Smooth muscle cell of trachea (primary cell): Measurements from ENCODE around the gene DNAJC16. TPM values are rescaled to one million over a fixed set of nuclear protein-coding genes. Genes with fewer than 3 reads are reported as not detected.

Experiments
- total RNA-seq: library from RNA; depleted of rRNA; stranded (reverse); fragments of >200 nt; gene quantifications from 2 replicates; pipeline ENCODE4 v1.2.1, GENCODE V29; 2014

DNAJC16 gene
- total RNA-seq: 12.9 and 19.7 TPM in 2 replicates

DNA sequence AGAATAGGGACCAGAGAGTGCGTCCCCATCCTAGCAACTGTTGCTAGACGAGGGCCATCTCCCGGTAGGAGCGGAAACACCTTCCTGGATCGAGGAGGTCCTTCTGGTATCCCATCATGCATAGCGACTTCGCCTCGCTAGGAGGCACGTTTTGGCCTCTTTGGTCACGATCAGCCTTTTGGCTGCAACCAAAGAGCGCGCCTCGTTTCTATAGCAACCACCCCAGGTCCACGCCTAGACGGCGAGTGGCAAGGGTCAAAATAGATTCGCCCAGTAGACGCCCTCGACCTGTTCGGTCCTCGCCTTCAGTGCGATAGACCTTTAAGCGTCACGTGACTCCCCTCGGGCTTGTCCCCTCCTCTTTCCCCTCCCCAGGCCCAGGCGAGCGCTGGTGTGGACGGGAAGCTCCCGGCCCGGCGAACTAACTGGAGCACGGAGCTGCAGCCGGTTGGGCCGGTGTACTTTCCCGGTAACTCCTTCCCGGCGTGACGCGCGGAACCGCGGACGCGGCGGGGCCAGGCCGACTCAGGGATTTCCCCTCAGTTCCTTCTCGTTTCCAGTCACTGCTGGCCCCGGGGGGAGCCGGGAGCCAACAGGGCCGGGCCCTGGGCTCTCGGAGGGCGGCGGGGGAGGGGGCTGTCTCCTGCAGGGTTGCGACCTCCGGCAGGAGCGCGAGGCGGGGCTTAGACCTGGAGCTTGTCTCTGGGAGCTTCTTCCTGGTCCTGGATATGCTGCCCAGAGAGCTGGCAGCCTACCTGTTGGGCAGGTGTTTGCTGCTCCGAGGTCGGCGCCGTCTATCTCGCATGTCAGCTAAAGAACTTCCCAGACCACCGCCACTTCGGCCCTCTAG, at the start of gene DNAJC16:
Gene DNAJC16 (plus strand): TSS at position 359 of the 850 bp plus-strand sequence. CDS start 2,258 bp downstream, outside the sequence.

DNA sequence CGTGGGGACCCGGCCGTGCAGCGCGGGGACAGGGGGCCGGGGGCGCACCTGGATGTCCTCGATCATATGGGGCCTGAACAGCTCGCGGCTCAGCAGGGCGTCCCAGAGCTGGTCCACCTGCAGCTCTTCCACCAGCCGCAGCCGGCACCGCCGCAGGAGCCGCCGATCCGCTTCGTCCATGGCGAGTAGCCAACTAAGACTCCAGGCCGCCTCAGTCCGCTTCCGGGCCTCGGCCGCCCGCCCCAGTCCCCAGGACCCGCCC, 2.7 kb upstream of the DNAJC16 start, which contains the start of gene CASP9:
Gene CASP9 (minus strand): TSS at position 195 of the 262 bp plus-strand sequence. CDS start 15 bp downstream, at position 180.

GRCh38 chr1:15584489-15585363, 58.1 kb downstream of the DNAJC16 start, which contains the start of gene AGMAT:
Gene AGMAT, minus strand, starts transcription at chr1:15585051. Its CDS starts 84 bp downstream, at chr1:15584967.

DNA sequence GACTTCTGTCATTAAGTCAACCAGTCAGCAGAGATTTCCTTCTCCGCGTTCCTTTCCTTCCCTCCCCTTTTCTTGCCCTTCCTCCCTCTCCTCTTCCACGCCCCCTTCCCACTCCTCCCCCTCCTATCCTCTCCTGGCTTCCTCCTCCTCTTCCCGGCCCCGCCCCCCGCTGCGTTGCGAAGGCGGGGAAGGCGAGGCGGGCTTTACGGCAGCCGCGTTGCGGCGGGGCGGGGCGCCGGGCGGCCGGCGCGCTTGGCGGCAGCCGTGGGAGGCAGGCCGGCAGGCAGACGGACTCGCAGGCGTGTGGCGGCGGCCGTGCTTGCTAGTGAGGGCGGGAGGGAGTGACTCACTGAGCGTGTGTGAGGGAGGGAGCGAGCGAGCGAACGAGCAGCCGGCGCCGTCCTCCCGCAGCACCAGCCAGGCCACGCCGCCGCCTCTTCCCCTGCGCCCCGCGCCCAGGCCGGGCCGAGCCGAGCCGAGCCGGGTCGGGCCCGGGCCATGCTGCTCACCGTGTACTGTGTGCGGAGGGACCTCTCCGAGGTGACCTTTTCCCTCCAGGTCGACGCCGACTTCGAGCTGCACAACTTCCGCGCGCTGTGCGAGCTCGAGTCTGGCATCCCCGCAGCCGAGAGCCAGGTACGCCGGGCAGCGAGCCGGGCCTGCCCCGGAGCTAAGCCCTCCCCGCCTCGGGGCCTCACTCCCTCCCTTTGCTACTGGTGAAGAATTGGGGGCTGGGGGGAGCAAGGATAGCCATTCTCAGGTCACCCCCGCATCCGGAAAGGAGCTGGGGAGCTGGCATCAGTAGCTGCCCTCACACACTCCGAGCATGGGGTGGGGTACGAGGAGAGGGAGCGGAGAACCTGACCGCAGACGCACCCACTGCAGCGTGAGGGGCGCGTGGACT, 90.8 kb downstream of the DNAJC16 start, which contains the start of gene DDI2:
Gene DDI2 (plus strand): TSS at position 286 of the 904 bp plus-strand sequence. CDS start 213 bp downstream, at position 499.

Other genes with a start within 250 kb of the DNAJC16 start
- gene EFHD2, start 117.0 kb upstream of the DNAJC16 start, total RNA-seq: 38.3 and 48.8 TPM in 2 replicates
- gene CTRC, start 88.4 kb upstream of the DNAJC16 start, total RNA-seq: not detected in 2 replicates
- not detected in 2 replicates for gene CELA2A, start 70.1 kb upstream of the DNAJC16 start, total RNA-seq
- not detected in 2 replicates for gene CELA2B, start 50.7 kb upstream of the DNAJC16 start, total RNA-seq
- gene CASP9, start 2.6 kb upstream of the DNAJC16 start, total RNA-seq: 6.5 and 7.4 TPM in 2 replicates
- gene AGMAT, start 58.2 kb downstream of the DNAJC16 start, total RNA-seq: 0.99 and 1.6 TPM in 2 replicates
- 14.5 and 19.0 TPM in 2 replicates for gene DDI2, start 90.6 kb downstream of the DNAJC16 start, total RNA-seq
- 76.4 and 158 TPM in 2 replicates for gene PLEKHM2, start 157.5 kb downstream of the DNAJC16 start, total RNA-seq
- gene SLC25A34, start 209.4 kb downstream of the DNAJC16 start, total RNA-seq: 0.58 and 2.6 TPM in 2 replicates
- gene TMEM82, start 215.7 kb downstream of the DNAJC16 start, total RNA-seq: not detected in 2 replicates
- 34.9 and 53.4 TPM in 2 replicates for gene FBLIM1, start 231.9 kb downstream of the DNAJC16 start, total RNA-seq